GM19043 (cell line): ENCODE measurements around the gene AREG.
"Not testable (repeated sequence)": the region's sequence is repeated elsewhere in the genome, so short reads cannot be mapped to it uniquely, and the experiment has no call there.

ENCODE experiments used
- ATAC-seq: cut with Tn5 transposase; IDR thresholded peaks from one replicate; pipeline ENCODE4 v1.9.1; 2021; ENCODE audit warnings: low read depth; ENCODE audit not compliant: unreplicated experiment

The AREG gene

DNA sequence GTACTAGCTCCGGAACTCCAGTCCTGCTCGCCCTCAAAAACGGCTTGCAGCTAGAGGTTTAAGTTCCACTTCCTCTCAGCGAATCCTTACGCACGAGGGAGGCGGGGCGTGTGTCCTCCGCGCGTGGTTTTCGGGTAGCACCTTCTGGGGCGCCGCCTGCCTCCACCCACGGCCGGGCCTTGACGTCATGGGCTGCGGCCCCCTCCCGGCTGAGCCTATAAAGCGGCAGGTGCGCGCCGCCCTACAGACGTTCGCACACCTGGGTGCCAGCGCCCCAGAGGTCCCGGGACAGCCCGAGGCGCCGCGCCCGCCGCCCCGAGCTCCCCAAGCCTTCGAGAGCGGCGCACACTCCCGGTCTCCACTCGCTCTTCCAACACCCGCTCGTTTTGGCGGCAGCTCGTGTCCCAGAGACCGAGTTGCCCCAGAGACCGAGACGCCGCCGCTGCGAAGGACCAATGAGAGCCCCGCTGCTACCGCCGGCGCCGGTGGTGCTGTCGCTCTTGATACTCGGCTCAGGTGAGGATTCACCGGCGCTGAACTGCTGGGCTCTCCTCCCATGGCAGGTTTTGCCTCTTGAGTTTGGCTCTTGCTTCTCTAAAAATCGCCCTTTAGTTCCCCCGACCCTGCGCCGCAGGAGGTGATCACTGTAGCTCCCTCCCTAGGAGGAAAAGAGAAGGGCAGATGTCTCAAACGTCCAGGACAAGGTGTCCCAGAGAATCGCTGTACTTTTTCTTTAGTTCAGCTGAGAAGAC lies at the start of gene AREG:
AREG (plus strand) TSS at position 246 of the 752 bp plus-strand sequence; CDS start at position 456, 210 bp downstream.
- peak; percentile 89 for ATAC-seq

- ATAC-seq: no peak
Measured at GRCh38 chr4:74395633-74396032, 49.3 kb upstream of the AREG start.

GRCh38 chr4:74397748-74398426 lies 47.0 kb upstream of the AREG start:
- ATAC-seq: no peak

DNA sequence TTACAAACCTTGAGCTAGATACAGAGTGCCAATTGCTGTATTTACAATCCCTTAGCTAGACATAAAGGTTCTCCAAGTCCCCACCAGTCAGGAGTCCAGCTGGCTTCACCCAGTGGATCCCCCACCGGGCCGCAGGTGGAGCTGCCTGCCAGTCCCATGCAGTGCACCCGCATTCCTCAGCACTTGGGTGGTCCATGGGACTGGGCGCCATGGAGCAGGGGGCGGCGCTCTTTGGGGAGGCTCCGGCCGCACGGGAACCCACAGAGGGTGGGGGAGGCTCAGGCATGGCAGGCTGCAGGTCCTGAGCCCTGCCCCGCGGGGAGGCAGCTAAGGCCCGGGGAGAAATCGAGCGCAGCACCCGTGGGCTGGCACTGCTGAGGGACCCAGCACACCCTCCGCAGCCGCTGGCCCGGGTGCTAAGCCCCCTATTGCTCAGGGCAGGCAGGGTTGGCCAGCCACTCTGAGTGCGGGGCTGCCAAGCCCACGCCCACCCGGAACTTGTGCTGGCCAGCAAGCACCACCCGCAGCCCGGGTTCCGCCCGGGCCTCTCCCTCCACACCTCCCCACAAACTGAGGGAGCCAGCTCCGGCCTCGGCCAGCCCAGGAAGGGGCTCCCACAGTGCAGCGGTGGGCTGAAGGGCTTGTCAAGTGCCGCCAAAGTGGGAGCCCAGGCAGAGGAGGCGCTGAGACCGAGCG lies 45.9 kb upstream of the AREG start:
- not testable (repeated sequence) for ATAC-seq

GRCh38 chr4:74400395-74400794 lies 44.5 kb upstream of the AREG start:
- no peak for ATAC-seq

DNA sequence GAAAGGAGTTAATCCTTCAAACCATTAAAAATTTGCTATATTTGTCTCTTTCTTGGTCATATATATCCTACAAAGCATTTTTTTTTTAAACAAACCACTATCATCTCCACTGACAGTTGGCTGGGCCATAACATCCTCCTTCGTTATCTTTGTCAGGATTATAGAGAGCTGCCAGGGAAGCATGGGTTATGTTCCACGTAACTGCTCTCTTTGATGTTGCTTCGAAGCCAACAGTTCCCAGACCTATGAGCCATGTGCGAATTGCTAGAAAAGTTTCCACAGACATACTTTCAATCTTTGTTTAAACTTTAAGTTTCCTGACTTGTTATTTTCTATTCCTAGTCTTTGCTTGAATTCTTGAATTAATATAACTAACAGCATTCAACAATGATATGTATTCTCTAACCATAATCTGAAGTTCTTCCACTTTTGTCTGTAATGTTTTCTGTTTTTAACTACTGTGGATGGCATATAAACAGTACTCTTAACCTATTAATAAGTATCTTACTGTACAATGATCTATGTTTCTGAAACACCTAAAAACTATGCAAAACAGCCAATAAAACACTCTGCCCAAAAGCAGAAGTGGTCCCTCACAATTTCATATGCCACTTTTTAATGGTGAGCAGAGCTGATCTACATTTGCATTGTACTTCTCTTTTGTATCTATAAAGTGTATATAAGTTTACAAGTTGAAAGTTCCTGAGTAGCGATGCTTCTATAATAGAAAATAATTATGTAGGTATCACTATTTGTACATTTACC lies 42.1 kb upstream of the AREG start:
- ATAC-seq: peak; percentile 97

- ATAC-seq: no peak
Measured at GRCh38 chr4:74407891-74408290, 37.0 kb upstream of the AREG start.

DNA sequence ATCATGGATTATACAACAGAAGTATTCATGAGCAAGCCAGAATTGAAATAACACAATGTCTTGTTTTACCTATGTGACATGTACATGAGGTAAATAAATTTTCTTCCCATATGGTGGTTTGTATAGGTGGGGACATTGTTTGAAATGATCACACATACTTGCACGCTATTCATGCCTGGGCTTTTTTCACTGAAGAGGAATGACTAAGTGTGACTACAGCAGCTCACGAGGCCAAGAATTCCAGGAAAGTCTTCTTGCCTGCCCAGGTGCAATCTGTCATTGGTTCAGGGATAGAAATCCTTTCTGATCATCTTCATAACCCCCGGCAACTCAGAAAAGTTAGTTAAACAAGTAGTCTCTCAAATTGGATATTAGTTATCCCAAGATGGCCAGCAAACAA lies 36.3 kb upstream of the AREG start:
- ATAC-seq: no peak

GRCh38 chr4:74410272-74410671 lies 34.7 kb upstream of the AREG start:
- ATAC-seq: no peak

DNA sequence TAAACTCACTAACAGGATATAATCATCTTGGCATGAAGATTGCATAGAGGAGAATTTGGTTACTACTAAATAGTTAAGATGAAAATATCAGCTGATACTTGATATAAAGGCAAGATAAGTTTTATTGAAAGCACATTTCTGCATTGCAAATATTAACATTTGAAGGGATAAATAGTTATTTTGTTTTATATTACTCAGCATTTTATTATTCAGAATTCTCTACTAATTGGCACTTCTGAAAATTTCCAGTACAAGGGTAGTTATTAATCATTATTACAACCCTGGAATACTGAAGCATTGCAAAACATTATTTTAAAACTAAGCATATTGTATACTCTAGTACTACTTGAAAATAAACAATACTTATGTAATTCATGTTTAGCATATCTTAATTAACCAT lies 32.7 kb upstream of the AREG start:
- ATAC-seq: no peak

- no peak for ATAC-seq
Measured at GRCh38 chr4:74413265-74413664, 31.7 kb upstream of the AREG start.

- ATAC-seq: no peak
Measured at GRCh38 chr4:74414149-74414809, 30.7 kb upstream of the AREG start.

GRCh38 chr4:74415602-74416300 lies 29.2 kb upstream of the AREG start:
- no peak for ATAC-seq

GRCh38 chr4:74418063-74418670 lies 26.8 kb upstream of the AREG start:
- no peak for ATAC-seq

- ATAC-seq: no peak
Measured at GRCh38 chr4:74420863-74421262, 24.1 kb upstream of the AREG start.

- ATAC-seq: no peak
Measured at GRCh38 chr4:74423104-74423503, 21.8 kb upstream of the AREG start.

- ATAC-seq: no peak
Measured at GRCh38 chr4:74424111-74424510, 20.8 kb upstream of the AREG start.

DNA sequence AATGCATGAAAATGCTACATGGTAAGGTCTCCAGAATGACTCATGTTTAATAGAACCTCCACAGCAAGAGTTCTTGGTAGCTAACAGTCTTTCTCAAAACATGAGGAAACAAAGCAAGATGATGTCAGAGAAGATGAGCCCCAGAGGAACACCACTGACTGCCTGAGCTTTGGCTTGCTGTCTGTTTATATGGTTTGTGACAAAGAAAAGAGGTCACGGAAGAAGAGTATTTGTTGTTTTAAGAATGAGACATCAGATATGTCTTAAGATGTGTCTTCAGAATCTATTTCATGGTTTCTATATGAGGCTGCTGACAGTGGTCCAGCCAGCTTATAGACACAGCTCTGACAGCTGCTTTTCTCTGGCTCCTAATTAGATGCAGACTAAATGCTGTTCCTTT lies 18.8 kb upstream of the AREG start:
- ATAC-seq: no peak

GRCh38 chr4:74428276-74428675 lies 16.7 kb upstream of the AREG start:
- no peak for ATAC-seq
